Left lung (tissue), 10 donors: ENCODE measurements around the gene STRN3. TPM values are rescaled to one million over a fixed set of nuclear protein-coding genes. Genes with fewer than 3 reads are reported as not detected.
"Not testable (repeated sequence)": the region's sequence is repeated elsewhere in the genome, so short reads cannot be mapped to it uniquely, and the experiment has no call there.

ENCODE experiments used
- ATAC-seq: fragments of 200-7000 bp; cut with Tn5 transposase; one replicate; pipeline ENCODE4 v1.9.1; 2020; ENCODE audit warnings: moderate library complexity
- DNase-seq, 4 donors: peaks; one replicate each; pipeline ENCODE4 v3.0.0-alpha.2; 2013 to 2020
- H3K27ac ChIP-seq, 2 donors: fragments of 200-600 bp; sonication (generic) in 1 of 2; one replicate each; pipeline versions ENCODE4 v1.5.0 to v1.8.0; 2020 to 2021
- H3K27me3 ChIP-seq, 2 donors: fragments of 200-600 bp; sonication (generic) in 1 of 2; one replicate each; pipeline versions ENCODE4 v1.5.0 to v1.8.0; 2020 to 2021
- H3K36me3 ChIP-seq, 2 donors: fragments of 200-600 bp; sonication (generic) in 1 of 2; one replicate each; pipeline versions ENCODE4 v1.5.0 to v1.8.0; 2020 to 2021
- H3K4me1 ChIP-seq, 2 donors: fragments of 200-600 bp; one replicate each; pipeline ENCODE4 v1.8.0; 2021
- H3K4me3 ChIP-seq, 2 donors: fragments of 200-600 bp; sonication (generic) in 1 of 2; one replicate each; pipeline versions ENCODE4 v1.5.0 to v1.8.0; 2020 to 2021; ENCODE audit warnings: mild to moderate bottlenecking in 1 of 2
- H3K9me3 ChIP-seq, 2 donors: fragments of 200-600 bp; sonication (generic) in 1 of 2; one replicate each; pipeline versions ENCODE4 v1.5.0 to v1.8.0; 2020 to 2021
- CTCF ChIP-seq, 2 donors: fragments of 200-600 bp; sonication (generic) in 1 of 2; IDR thresholded peaks; one replicate each; pipeline versions ENCODE4 v1.5.0 to v1.8.0; 2021; ENCODE audit warnings: antibody characterized with exemption in 2 of 2
- intact Hi-C, 2 donors: fragments of 100-400 bp; cut with DNase I; formaldehyde crosslinking; loops; one replicate each; pipeline versions ENCODE4 v1.11.2 to v1.14.2; 2022
- polyA plus RNA-seq, 6 donors: library from polyadenylated mRNA; unstranded; fragments of 120-200 nt; gene quantifications; one replicate each; pipeline ENCODE4 v1.2.1, GENCODE V29; 2013; ENCODE audit not compliant: insufficient read length in 6 of 6
- total RNA-seq, 2 donors: library from RNA; stranded (reverse); fragmentation: NEBNext Ultra II Directional; extraction: Animal tissue kit (Norgen Biotek cat#: 25700); gene quantifications; one replicate each; pipeline ENCODE4 v1.2.1, GENCODE V29; 2021
- donor health status: DM: no; HTN: yes; CAD: no.
- donor health status: DM: no; HTN: no; CAD: no.

STRN3 gene
- total and polyA plus RNA-seq, 8 donors = 31.7 to 54.7 (median 46.5) TPM

- Histone ChIP-seq H3K9me3 (no peaks in the 10 kb centered on the region), H3K4me3 (no peak overlapping the region), H3K4me1 (peaks cover 8 to 12% of the 10 kb centered on the region in 2 donors), H3K27me3 (no peaks in the 10 kb centered on the region), H3K36me3 (no peaks in the 10 kb centered on the region), H3K27ac (no peak overlapping the region)
- no peak for ATAC-seq
- no peak for DNase-seq
- intact Hi-C loops = no loop called here
- no peak for TF ChIP-seq CTCF (IDR thresholded peaks at IDR 0.05)
These were observed 31.7 kb upstream of the STRN3 start for GRCh38 chr14:31057701-31058364.

GRCh38 chr14:31057035-31057434 is 30.9 kb upstream of the STRN3 start:
- no peaks in the 10 kb centered on the region for H3K27me3 ChIP-seq
- H3K4me3 ChIP-seq = no peak overlapping the region
- no peaks in the 10 kb centered on the region for H3K9me3 ChIP-seq
- no peak for TF ChIP-seq CTCF (IDR thresholded peaks at IDR 0.05)
- intact Hi-C loops = no loop called here
- peaks cover 8 to 12% of the 10 kb centered on the region in 2 donors for H3K4me1 ChIP-seq
- DNase-seq (no peak), ATAC-seq (no peak)
- H3K27ac ChIP-seq = no peak overlapping the region
- no peaks in the 10 kb centered on the region for H3K36me3 ChIP-seq

- ATAC-seq = peak; percentile 10
- H3K4me3 ChIP-seq, DNase-seq, H3K9me3 ChIP-seq, H3K36me3 ChIP-seq, H3K27me3 ChIP-seq, intact Hi-C loops, H3K4me1 ChIP-seq, H3K27ac ChIP-seq: not testable (repeated sequence)
These were observed 26.9 kb upstream of the STRN3 start for GRCh38 chr14:31052905-31053586.

GRCh38 chr14:31051511-31051910 is 25.3 kb upstream of the STRN3 start:
- Histone ChIP-seq H3K27me3 (no peaks in the 10 kb centered on the region), H3K4me3 (no peak overlapping the region), H3K36me3 (no peaks in the 10 kb centered on the region), H3K4me1 (no peaks in the 10 kb centered on the region), H3K27ac (no peak overlapping the region), H3K9me3 (no peaks in the 10 kb centered on the region)
- DNase-seq (no peak), ATAC-seq (no peak)
- no peak for TF ChIP-seq CTCF (IDR thresholded peaks at IDR 0.05)
- intact Hi-C loops = no loop called here

GRCh38 chr14:31051023-31051422 is 24.8 kb upstream of the STRN3 start:
- Histone ChIP-seq H3K27ac (no peak overlapping the region), H3K4me1 (no peaks in the 10 kb centered on the region), H3K36me3 (no peaks in the 10 kb centered on the region), H3K27me3 (no peaks in the 10 kb centered on the region), H3K9me3 (no peaks in the 10 kb centered on the region), H3K4me3 (no peak overlapping the region)
- intact Hi-C loops = no loop called here
- no peak for TF ChIP-seq CTCF (IDR thresholded peaks at IDR 0.05)
- DNase-seq (no peak), ATAC-seq (no peak)
